Choroid plexus epithelial cell (primary cell): ENCODE measurements around the gene NANP.

ENCODE experiments used
- DNase-seq: peaks from one replicate; pipeline ENCODE4 v3.0.0-alpha.2; 2010; ENCODE audit warnings: low read depth
- H3K4me3 ChIP-seq: 2 replicates; pipeline ENCODE4 v1.5.1; 2011; ENCODE audit warnings: low read depth, mild to moderate bottlenecking, control low read depth, low read length, moderate library complexity
- TF ChIP-seq, protein P1 (sequence below): conservative IDR thresholded peaks from 2 replicates; pipeline ENCODE4 v1.5.1; 2011; ENCODE audit warnings: low read depth, mild to moderate bottlenecking, control low read depth, inconsistent platforms, low read length, moderate library complexity

The NANP gene

GRCh38 chr20:25624500-25624939, 706 bp upstream of the NANP start:
- DNase-seq: peak; percentile 35
- TF ChIP-seq, protein P1, sequence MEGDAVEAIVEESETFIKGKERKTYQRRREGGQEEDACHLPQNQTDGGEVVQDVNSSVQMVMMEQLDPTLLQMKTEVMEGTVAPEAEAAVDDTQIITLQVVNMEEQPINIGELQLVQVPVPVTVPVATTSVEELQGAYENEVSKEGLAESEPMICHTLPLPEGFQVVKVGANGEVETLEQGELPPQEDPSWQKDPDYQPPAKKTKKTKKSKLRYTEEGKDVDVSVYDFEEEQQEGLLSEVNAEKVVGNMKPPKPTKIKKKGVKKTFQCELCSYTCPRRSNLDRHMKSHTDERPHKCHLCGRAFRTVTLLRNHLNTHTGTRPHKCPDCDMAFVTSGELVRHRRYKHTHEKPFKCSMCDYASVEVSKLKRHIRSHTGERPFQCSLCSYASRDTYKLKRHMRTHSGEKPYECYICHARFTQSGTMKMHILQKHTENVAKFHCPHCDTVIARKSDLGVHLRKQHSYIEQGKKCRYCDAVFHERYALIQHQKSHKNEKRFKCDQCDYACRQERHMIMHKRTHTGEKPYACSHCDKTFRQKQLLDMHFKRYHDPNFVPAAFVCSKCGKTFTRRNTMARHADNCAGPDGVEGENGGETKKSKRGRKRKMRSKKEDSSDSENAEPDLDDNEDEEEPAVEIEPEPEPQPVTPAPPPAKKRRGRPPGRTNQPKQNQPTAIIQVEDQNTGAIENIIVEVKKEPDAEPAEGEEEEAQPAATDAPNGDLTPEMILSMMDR: no peak
- peak overlapping the region; percentile 91 for H3K4me3 ChIP-seq

GRCh38 chr20:25623225-25623735, 534 bp downstream of the NANP start:
- H3K4me3 ChIP-seq: peak overlapping the region; percentile 91
- peak; percentile 34 for DNase-seq
- TF ChIP-seq, protein P1: no peak

GRCh38 chr20:25622450-25623224, 1.2 kb downstream of the NANP start:
- peak; percentile 34 for DNase-seq
- H3K4me3 ChIP-seq: peak overlapping the region; percentile 91
- TF ChIP-seq, protein P1: no peak

DNA sequence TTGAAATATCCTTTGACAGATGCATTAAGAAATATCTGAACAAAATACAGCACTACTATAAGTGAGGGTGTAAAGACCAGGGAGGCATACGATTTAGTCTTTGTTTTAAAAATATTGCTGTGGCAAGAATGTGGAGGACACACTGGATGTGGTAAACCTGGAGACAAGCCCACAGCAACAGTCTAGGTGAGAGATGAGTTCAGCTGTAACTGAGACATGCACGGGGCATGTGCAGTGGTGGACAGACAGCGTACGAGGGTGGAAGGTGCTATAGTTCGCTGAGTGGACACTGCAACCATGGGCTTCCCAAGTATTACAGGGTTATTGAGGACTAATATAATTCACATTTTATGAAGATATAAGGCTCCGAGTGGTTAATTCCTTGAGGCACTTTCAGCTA, 1.8 kb downstream of the NANP start:
- peak overlapping the region; percentile 91 for H3K4me3 ChIP-seq
- TF ChIP-seq, protein P1: no peak
- DNase-seq: no peak

GRCh38 chr20:25619514-25619913, 4.3 kb downstream of the NANP start:
- H3K4me3 ChIP-seq: no peak overlapping the region
- TF ChIP-seq, protein P1: no peak
- DNase-seq: no peak

DNA sequence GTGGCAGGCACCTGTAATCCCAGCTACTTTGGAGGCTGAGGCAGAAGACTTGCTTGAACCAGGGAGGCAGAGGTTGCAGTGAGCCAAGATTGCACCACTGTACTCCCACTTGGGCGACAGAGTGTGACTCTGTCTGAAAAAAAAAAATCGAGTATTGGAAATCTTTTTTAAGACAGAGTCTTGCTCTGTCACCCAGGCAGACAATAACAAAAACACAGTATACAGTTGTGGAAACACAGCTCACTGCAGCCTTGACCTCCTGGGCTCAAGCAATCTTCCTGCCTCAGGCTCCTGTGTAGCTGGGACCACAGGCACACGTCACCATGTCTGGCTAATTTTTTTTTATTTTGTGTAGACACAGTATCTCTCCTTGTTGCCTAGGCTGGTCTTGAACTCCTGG, 15.0 kb downstream of the NANP start:
- TF ChIP-seq, protein P1: no peak
- H3K4me3 ChIP-seq: no peak overlapping the region
- DNase-seq: peak; percentile 24
